Natural killer cell treated with Interleukin-12 subunit alpha and Interleukin-12 subunit beta and Interleukin-15 and Interleukin-18, amount 100 ng/mL, for 72 hours (primary cell): Measurements from ENCODE around the gene FXR1. TPM values are rescaled to one million over a fixed set of nuclear protein-coding genes. Genes with fewer than 3 reads are reported as not detected.
"Not testable (repeated sequence)": the region's sequence is repeated elsewhere in the genome, so short reads cannot be mapped to it uniquely, and the experiment has no call there.

Experiments
- ATAC-seq, 2 donors: fragments of 150-1000 bp; cut with Tn5 transposase in 1 of 2; sonication (Bioruptor Pico), chemical (Tn5 transposase) in 1 of 2; 2 replicates each; pipeline ENCODE4 v1.10.0; 2021
- DNase-seq: peaks from one replicate; pipeline ENCODE4 v3.0.0; 2022; ENCODE audit warnings: low spot score
- H3K27ac Mint-ChIP-seq, 2 donors: 1 replicate in 1 of 2; 2 replicates in 1 of 2; pipeline ENCODE4 v1.8.0; 2022; ENCODE audit warnings: mixed read lengths in 2 of 2, mild to moderate bottlenecking in 1 of 2, moderate library complexity in 1 of 2
- H3K27me3 Mint-ChIP-seq, 2 donors: 1 replicate in 1 of 2; 2 replicates in 1 of 2; pipeline ENCODE4 v1.8.0; 2022; ENCODE audit warnings: mixed read lengths in 2 of 2
- H3K36me3 Mint-ChIP-seq: one replicate; pipeline ENCODE4 v1.8.0; 2022; ENCODE audit warnings: mixed read lengths
- H3K4me1 Mint-ChIP-seq, 2 donors: 1 replicate in 1 of 2; 2 replicates in 1 of 2; pipeline ENCODE4 v1.8.0; 2022; ENCODE audit warnings: low read depth in 2 of 2, mixed read lengths in 2 of 2, mild to moderate bottlenecking in 1 of 2
- H3K4me3 Mint-ChIP-seq: one replicate; pipeline ENCODE4 v1.8.0; 2022; ENCODE audit warnings: mixed read lengths
- H3K9me3 Mint-ChIP-seq: 2 replicates; pipeline ENCODE4 v1.8.0; 2022; ENCODE audit warnings: mixed read lengths
- total RNA-seq, 2 donors: library from RNA; stranded (reverse); gene quantifications; one replicate each; pipeline ENCODE4 v1.2.3, GENCODE V29; 2022

Gene FXR1
- total RNA-seq, 2 donors from 2014 or later, result 121 to 158 TPM

GRCh38 chr3:181002331-181002730, 89.9 kb downstream of the FXR1 start:
- H3K9me3 Mint-ChIP-seq, result peaks cover 21% of the 10 kb centered on the region
- not testable (repeated sequence) for H3K27ac Mint-ChIP-seq, H3K4me3 Mint-ChIP-seq, DNase-seq, H3K4me1 Mint-ChIP-seq, ATAC-seq
- peaks cover 21 to 41% of the 10 kb centered on the region in 2 donors for H3K27me3 Mint-ChIP-seq
- peaks cover 31% of the 10 kb centered on the region for H3K36me3 Mint-ChIP-seq

GRCh38 chr3:181003469-181003868, 91.0 kb downstream of the FXR1 start:
- DNase-seq, H3K27ac Mint-ChIP-seq, H3K4me1 Mint-ChIP-seq, H3K4me3 Mint-ChIP-seq, ATAC-seq: not testable (repeated sequence)
- peaks cover 21 to 41% of the 10 kb centered on the region in 2 donors for H3K27me3 Mint-ChIP-seq
- peaks cover 21% of the 10 kb centered on the region for H3K9me3 Mint-ChIP-seq
- H3K36me3 Mint-ChIP-seq, result peaks cover 31% of the 10 kb centered on the region

GRCh38 chr3:181006541-181006940, 94.1 kb downstream of the FXR1 start:
- Mint-ChIP-seq H3K27ac (no peak overlapping the region), H3K4me3 (no peak overlapping the region)
- ATAC-seq, result no peak

GRCh38 chr3:181007262-181007661, 94.8 kb downstream of the FXR1 start:
- Mint-ChIP-seq H3K4me1 (no peaks in the 10 kb centered on the region), H3K36me3 (peaks cover 11% of the 10 kb centered on the region), H3K27ac (no peak overlapping the region), H3K27me3 (peaks cover 9 to 23% of the 10 kb centered on the region in 2 donors), H3K4me3 (no peak overlapping the region), H3K9me3 (peaks cover 4% of the 10 kb centered on the region)
- ATAC-seq (no peak), DNase-seq (no peak)

More at GRCh38 chr3:181006541-181006940, 94.1 kb downstream of the FXR1 start:
- peaks cover 8 to 23% of the 10 kb centered on the region in 2 donors for H3K27me3 Mint-ChIP-seq
- DNase-seq, result no peak
- H3K4me1 Mint-ChIP-seq, result no peaks in the 10 kb centered on the region
- H3K36me3 Mint-ChIP-seq, result peaks cover 18% of the 10 kb centered on the region
- H3K9me3 Mint-ChIP-seq, result peaks cover 12% of the 10 kb centered on the region

GRCh38 chr3:181008796-181009195, 96.3 kb downstream of the FXR1 start:
- no peak for ATAC-seq
- no peaks in the 10 kb centered on the region for H3K9me3 Mint-ChIP-seq

GRCh38 chr3:181009225-181009624, 96.8 kb downstream of the FXR1 start:
- no peaks in the 10 kb centered on the region for H3K9me3 Mint-ChIP-seq
- no peak overlapping the region for H3K27ac Mint-ChIP-seq
- H3K27me3 Mint-ChIP-seq, result peaks cover 5 to 25% of the 10 kb centered on the region in 2 donors
- H3K36me3 Mint-ChIP-seq, result no peaks in the 10 kb centered on the region
- ATAC-seq (no peak), DNase-seq (no peak)
- H3K4me3 Mint-ChIP-seq, result no peak overlapping the region
- peaks cover 0 to 5% of the 10 kb centered on the region in 2 donors for H3K4me1 Mint-ChIP-seq

More at GRCh38 chr3:181008796-181009195, 96.3 kb downstream of the FXR1 start:
- peaks cover 5 to 21% of the 10 kb centered on the region in 2 donors for H3K27me3 Mint-ChIP-seq
- no peak for DNase-seq
- H3K36me3 Mint-ChIP-seq, result no peaks in the 10 kb centered on the region
- H3K27ac Mint-ChIP-seq, result no peak overlapping the region
- peaks cover 0 to 5% of the 10 kb centered on the region in 2 donors for H3K4me1 Mint-ChIP-seq
- H3K4me3 Mint-ChIP-seq, result no peak overlapping the region

- DNase-seq (no peak), ATAC-seq (no peak)
- H3K36me3 Mint-ChIP-seq, result peaks cover 8% of the 10 kb centered on the region
- peaks cover 3% of the 10 kb centered on the region for H3K9me3 Mint-ChIP-seq
- peaks cover 7 to 26% of the 10 kb centered on the region in 2 donors for H3K27me3 Mint-ChIP-seq
- no peak overlapping the region for H3K4me3 Mint-ChIP-seq
- H3K27ac Mint-ChIP-seq, result no peak overlapping the region
- peaks cover 0 to under 1% of the 10 kb centered on the region in 2 donors for H3K4me1 Mint-ChIP-seq
Measured at GRCh38 chr3:181017690-181018089, 105.2 kb downstream of the FXR1 start.

- Mint-ChIP-seq H3K27me3 (no peaks in the 10 kb centered on the region), H3K36me3 (peaks cover 6% of the 10 kb centered on the region), H3K4me1 (no peaks in the 10 kb centered on the region), H3K27ac (no peak overlapping the region), H3K9me3 (peaks cover 3% of the 10 kb centered on the region), H3K4me3 (no peak overlapping the region)
- DNase-seq (no peak), ATAC-seq (no peak)
Measured at GRCh38 chr3:181025204-181025603, 112.7 kb downstream of the FXR1 start.

GRCh38 chr3:181030948-181031347, 118.5 kb downstream of the FXR1 start:
- peaks cover 3% of the 10 kb centered on the region for H3K9me3 Mint-ChIP-seq
- ATAC-seq, result no peak
- H3K27me3 Mint-ChIP-seq, result no peaks in the 10 kb centered on the region
- H3K4me3 Mint-ChIP-seq, result no peak overlapping the region
- H3K27ac Mint-ChIP-seq, result no peak overlapping the region
- peaks cover 11% of the 10 kb centered on the region for H3K36me3 Mint-ChIP-seq
- no peak for DNase-seq
- no peaks in the 10 kb centered on the region for H3K4me1 Mint-ChIP-seq

Other genes starting within 250 kb of the FXR1 start
- gene CCDC39, start 233.2 kb upstream of the FXR1 start, total RNA-seq, result not detected
- 10 to 100 TPM; 26.5 to 37.7 TPM for gene DNAJC19, start 77.1 kb downstream of the FXR1 start, total RNA-seq